ENCODE results near the gene USP34.

USP34 gene

GRCh38 chr2:61435291-61435690, 35.6 kb downstream of the USP34 start:
- H3K9me3 ChIP-seq (ENCODE audit: control insufficient read depth, insufficient read depth, low read length) = no peaks in the 10 kb centered on the region
- H3K9ac ChIP-seq (ENCODE audit: low read depth, low read length) = no peak overlapping the region
- H3K4me3 ChIP-seq (ENCODE audit: low read depth, low read length) = no peak overlapping the region
- H3K36me3 ChIP-seq (ENCODE audit: control insufficient read depth, insufficient read depth, low read length) = no peaks in the 10 kb centered on the region
- no peaks in the 10 kb centered on the region for H3K4me1 ChIP-seq (ENCODE audit: control insufficient read depth, insufficient read depth, low read length)
- H3K27me3 ChIP-seq (ENCODE audit: control insufficient read depth, insufficient read depth, low read length) = no peaks in the 10 kb centered on the region

- H3K4me1 ChIP-seq (ENCODE audit: control insufficient read depth, insufficient read depth, low read length) = no peaks in the 10 kb centered on the region
These were observed 36.6 kb downstream of the USP34 start for GRCh38 chr2:61434314-61434713.

DNA sequence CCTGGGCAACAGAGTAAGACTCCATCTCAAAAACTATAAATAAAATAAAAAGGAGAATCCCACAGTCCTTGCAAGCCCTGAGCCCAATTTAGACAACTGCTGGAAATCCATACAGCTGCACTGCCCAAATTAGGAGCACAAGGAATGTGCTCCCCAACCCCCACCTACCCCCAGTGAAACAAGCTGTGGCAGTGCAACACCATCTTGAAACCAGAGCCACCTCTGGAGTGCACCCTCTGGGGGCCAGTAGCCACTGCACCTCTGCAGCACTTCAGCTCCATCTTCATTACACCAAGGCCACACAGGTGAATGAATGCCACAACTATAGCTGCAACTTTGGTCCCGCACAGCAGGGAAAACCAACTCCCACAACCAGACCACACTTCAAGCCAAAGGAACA, 37.3 kb downstream of the USP34 start:
- no peak overlapping the region for H3K9ac ChIP-seq (ENCODE audit: low read depth, low read length)
- H3K36me3 ChIP-seq (ENCODE audit: control insufficient read depth, insufficient read depth, low read length) = no peaks in the 10 kb centered on the region
- no peaks in the 10 kb centered on the region for H3K4me1 ChIP-seq (ENCODE audit: control insufficient read depth, insufficient read depth, low read length)
- H3K9me3 ChIP-seq (ENCODE audit: control insufficient read depth, insufficient read depth, low read length) = no peaks in the 10 kb centered on the region
- no peak overlapping the region for H3K4me3 ChIP-seq (ENCODE audit: low read depth, low read length)
- H3K27me3 ChIP-seq (ENCODE audit: control insufficient read depth, insufficient read depth, low read length) = no peaks in the 10 kb centered on the region

More at GRCh38 chr2:61434314-61434713, 36.6 kb downstream of the USP34 start:
- Histone ChIP-seq H3K36me3 (ENCODE audit: control insufficient read depth, insufficient read depth, low read length) (no peaks in the 10 kb centered on the region), H3K9me3 (ENCODE audit: control insufficient read depth, insufficient read depth, low read length) (no peaks in the 10 kb centered on the region), H3K9ac (ENCODE audit: low read depth, low read length) (no peak overlapping the region), H3K4me3 (ENCODE audit: low read depth, low read length) (no peak overlapping the region), H3K27me3 (ENCODE audit: control insufficient read depth, insufficient read depth, low read length) (no peaks in the 10 kb centered on the region)

DNA sequence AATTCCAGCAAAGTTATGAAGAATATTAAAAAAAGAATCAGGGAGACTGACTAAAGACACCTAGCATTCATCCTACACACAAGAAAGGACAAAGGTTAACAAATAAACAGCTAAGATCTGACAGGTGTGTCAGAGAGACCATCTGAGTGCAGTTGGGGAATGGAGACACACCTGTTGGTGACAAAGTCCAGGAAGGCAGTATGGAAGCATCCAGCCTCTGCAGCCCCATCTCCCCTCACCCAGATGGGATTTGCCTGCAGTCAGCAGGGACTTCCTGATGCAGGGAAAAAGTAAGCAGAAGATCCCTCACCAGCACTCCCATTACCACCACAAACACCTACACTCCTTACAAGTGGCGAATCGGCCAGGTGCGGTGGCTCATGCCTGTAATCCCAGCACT, 37.9 kb downstream of the USP34 start:
- no peaks in the 10 kb centered on the region for H3K4me1 ChIP-seq (ENCODE audit: control insufficient read depth, insufficient read depth, low read length)
- no peaks in the 10 kb centered on the region for H3K36me3 ChIP-seq (ENCODE audit: control insufficient read depth, insufficient read depth, low read length)
- no peaks in the 10 kb centered on the region for H3K27me3 ChIP-seq (ENCODE audit: control insufficient read depth, insufficient read depth, low read length)
- H3K4me3 ChIP-seq (ENCODE audit: low read depth, low read length) = no peak overlapping the region
- no peak overlapping the region for H3K9ac ChIP-seq (ENCODE audit: low read depth, low read length)
- no peaks in the 10 kb centered on the region for H3K9me3 ChIP-seq (ENCODE audit: control insufficient read depth, insufficient read depth, low read length)

DNA sequence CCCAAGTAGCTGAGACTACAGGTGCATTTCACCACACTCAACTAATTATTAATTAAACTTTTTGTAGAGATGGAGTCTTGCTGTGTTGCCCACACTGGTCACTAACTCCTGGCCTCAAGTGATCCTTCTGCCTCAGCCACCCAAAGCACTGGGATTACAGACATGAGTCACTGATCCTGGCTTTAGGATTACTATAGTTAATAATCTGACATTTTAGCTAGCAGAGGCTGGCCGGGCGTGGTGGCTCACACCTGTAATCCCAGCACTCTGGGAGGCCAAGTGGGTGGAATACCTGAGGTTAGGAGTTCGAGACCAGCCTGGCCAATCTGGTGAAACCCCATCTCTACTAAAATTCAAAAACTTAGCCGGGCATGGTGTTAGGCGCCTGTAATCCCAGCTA, 39.5 kb downstream of the USP34 start:
- H3K4me1 ChIP-seq (ENCODE audit: control insufficient read depth, insufficient read depth, low read length) = no peaks in the 10 kb centered on the region
- H3K4me3 ChIP-seq (ENCODE audit: low read depth, low read length) = no peak overlapping the region
- no peak overlapping the region for H3K9ac ChIP-seq (ENCODE audit: low read depth, low read length)
- H3K9me3 ChIP-seq (ENCODE audit: control insufficient read depth, insufficient read depth, low read length) = no peaks in the 10 kb centered on the region
- H3K27me3 ChIP-seq (ENCODE audit: control insufficient read depth, insufficient read depth, low read length) = no peaks in the 10 kb centered on the region
- H3K36me3 ChIP-seq (ENCODE audit: control insufficient read depth, insufficient read depth, low read length) = no peaks in the 10 kb centered on the region

DNA sequence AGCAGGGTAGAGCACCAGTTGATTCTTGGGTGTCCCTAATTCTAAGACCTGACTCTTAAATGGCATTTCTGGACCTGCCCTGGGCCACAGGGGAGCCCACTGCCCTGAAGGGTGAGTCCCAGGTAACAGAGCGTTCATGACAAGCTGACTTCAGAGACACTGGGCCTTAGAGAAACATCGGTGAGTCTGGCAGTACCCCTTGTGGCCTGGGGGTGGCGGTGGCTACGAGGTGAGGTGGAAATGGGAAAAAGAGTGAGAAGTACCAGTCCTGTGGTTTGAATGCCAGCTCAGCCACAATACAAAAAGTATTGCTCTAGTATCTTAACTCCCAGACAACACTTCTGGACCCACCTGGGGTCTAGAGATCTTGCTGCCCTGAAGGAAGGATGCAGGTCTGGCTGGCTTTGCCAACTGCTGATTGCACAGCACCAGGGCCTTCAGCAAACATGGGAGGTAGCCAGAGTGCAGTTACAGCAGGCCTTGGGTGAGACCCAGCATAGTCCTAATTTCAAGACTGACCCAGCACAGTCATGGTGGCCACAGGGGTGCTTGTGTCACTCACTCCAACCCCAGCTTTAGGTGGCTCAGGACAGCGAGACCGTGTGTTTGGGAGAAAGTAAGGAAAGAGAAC, 44.5 kb downstream of the USP34 start:
- H3K4me1 ChIP-seq (ENCODE audit: control insufficient read depth, insufficient read depth, low read length) = peaks cover 6% of the 10 kb centered on the region
- peak overlapping the region; percentile 39 for H3K9ac ChIP-seq (ENCODE audit: low read depth, low read length)
- no peak overlapping the region for H3K4me3 ChIP-seq (ENCODE audit: low read depth, low read length)
- H3K36me3 ChIP-seq (ENCODE audit: control insufficient read depth, insufficient read depth, low read length) = no peaks in the 10 kb centered on the region
- no peaks in the 10 kb centered on the region for H3K9me3 ChIP-seq (ENCODE audit: control insufficient read depth, insufficient read depth, low read length)
- H3K27me3 ChIP-seq (ENCODE audit: control insufficient read depth, insufficient read depth, low read length) = no peaks in the 10 kb centered on the region

DNA sequence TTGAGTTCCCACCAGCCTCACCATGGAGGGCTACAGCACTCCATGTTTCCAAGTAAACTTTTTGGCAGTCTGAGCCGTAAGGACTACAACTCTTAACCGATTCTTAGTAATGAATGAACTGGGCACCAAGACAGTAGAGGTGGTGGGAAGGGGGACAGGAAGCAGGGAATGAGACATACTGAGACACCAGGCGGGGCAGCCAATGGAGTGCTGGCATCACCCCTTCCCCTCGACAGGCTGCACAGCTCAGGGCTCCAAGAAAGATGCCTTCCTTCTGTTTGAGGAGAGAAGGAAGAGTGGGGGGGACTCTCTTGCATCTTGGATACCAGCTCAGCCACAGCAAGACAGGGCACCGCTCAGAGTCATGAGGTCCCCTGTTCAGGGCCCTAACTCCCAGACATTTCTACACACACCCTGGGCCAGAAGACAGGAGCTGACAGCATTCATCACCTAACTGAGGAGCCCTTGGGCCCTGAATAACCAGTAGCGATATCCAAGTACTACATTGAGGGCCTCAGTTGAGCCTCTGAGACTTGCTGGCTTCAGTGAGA, 45.2 kb downstream of the USP34 start:
- H3K36me3 ChIP-seq (ENCODE audit: control insufficient read depth, insufficient read depth, low read length) = no peaks in the 10 kb centered on the region
- peak overlapping the region; percentile 39 for H3K9ac ChIP-seq (ENCODE audit: low read depth, low read length)
- H3K4me1 ChIP-seq (ENCODE audit: control insufficient read depth, insufficient read depth, low read length) = peaks cover 6% of the 10 kb centered on the region
- no peaks in the 10 kb centered on the region for H3K9me3 ChIP-seq (ENCODE audit: control insufficient read depth, insufficient read depth, low read length)
- no peaks in the 10 kb centered on the region for H3K27me3 ChIP-seq (ENCODE audit: control insufficient read depth, insufficient read depth, low read length)
- no peak overlapping the region for H3K4me3 ChIP-seq (ENCODE audit: low read depth, low read length)

- Histone ChIP-seq H3K27me3 (ENCODE audit: control insufficient read depth, insufficient read depth, low read length) (no peaks in the 10 kb centered on the region), H3K36me3 (ENCODE audit: control insufficient read depth, insufficient read depth, low read length) (no peaks in the 10 kb centered on the region), H3K9me3 (ENCODE audit: control insufficient read depth, insufficient read depth, low read length) (no peaks in the 10 kb centered on the region), H3K4me1 (ENCODE audit: control insufficient read depth, insufficient read depth, low read length) (peaks cover 6% of the 10 kb centered on the region), H3K9ac (ENCODE audit: low read depth, low read length) (no peak overlapping the region), H3K4me3 (ENCODE audit: low read depth, low read length) (no peak overlapping the region)
These were observed 47.2 kb downstream of the USP34 start for GRCh38 chr2:61423714-61424113.

DNA sequence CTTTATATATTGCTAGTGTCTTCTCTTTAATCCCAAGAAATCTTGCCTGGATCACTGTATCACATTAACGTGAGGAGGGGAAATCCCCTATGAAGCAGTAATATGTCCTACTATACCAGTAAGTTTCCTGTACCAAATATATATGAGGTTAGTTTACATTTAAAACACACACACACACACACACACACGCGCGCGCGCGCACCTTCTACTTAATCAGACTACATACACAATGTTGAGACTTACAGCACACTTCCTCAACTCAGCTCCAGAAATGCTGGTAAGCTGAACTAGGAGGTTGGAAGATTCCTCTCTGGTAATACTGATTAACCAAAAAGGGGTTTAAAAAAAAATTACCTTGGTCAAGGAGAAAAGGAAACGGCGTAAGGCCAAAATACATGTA, 49.3 kb downstream of the USP34 start:
- H3K9ac ChIP-seq (ENCODE audit: low read depth, low read length) = no peak overlapping the region
- H3K27me3 ChIP-seq (ENCODE audit: control insufficient read depth, insufficient read depth, low read length) = no peaks in the 10 kb centered on the region
- peaks cover 6% of the 10 kb centered on the region for H3K4me1 ChIP-seq (ENCODE audit: control insufficient read depth, insufficient read depth, low read length)
- no peaks in the 10 kb centered on the region for H3K36me3 ChIP-seq (ENCODE audit: control insufficient read depth, insufficient read depth, low read length)
- no peak overlapping the region for H3K4me3 ChIP-seq (ENCODE audit: low read depth, low read length)
- H3K9me3 ChIP-seq (ENCODE audit: control insufficient read depth, insufficient read depth, low read length) = no peaks in the 10 kb centered on the region

DNA sequence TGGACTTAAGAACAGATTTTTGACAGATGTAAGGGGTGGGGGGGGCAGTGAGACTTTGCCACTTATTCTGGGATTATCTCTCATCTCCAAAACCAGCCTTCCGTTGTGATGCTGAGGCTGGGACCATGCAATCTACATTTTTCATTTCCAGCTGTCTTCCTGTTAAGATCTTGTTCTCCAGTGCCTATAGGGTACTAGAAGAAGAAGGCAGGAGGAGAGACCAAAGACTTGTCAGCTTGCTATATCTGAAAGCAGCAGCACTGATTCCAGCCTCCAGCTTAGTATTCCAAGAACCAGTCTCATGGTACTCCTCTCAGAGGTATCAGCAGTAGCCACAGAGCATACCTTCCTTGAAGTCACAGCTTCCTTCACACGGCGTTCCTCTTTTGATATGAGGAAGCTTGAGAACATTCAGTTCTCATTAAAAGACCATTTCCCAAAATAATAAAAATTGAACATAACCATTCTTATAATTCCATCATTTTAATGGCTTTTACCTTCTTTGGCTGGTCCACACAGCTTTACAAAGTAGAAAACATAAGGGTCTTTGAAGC, 49.8 kb downstream of the USP34 start:
- H3K4me1 ChIP-seq (ENCODE audit: control insufficient read depth, insufficient read depth, low read length) = peaks cover 4% of the 10 kb centered on the region
- no peak overlapping the region for H3K4me3 ChIP-seq (ENCODE audit: low read depth, low read length)
- no peaks in the 10 kb centered on the region for H3K36me3 ChIP-seq (ENCODE audit: control insufficient read depth, insufficient read depth, low read length)
- no peaks in the 10 kb centered on the region for H3K9me3 ChIP-seq (ENCODE audit: control insufficient read depth, insufficient read depth, low read length)
- H3K9ac ChIP-seq (ENCODE audit: low read depth, low read length) = no peak overlapping the region
- no peaks in the 10 kb centered on the region for H3K27me3 ChIP-seq (ENCODE audit: control insufficient read depth, insufficient read depth, low read length)

DNA sequence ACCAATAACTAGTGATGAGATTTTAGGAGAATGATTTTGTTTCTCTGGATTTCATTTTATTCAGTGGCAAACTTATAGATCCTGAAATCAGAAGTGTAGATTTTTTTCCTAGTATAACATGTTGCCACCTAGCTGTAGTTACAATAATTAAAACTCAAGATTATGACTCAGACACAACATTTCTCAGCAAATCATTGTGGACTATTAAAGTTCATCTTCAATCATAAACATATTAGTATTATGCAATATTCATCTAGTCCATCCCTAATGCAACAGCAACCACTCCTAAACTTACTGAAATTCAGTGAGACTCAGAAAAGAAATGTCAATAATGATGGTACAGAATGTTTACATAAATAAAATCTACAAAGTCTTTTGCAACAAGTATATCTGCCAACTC, 51.3 kb downstream of the USP34 start:
- Histone ChIP-seq H3K27me3 (ENCODE audit: control insufficient read depth, insufficient read depth, low read length) (no peaks in the 10 kb centered on the region), H3K9me3 (ENCODE audit: control insufficient read depth, insufficient read depth, low read length) (no peaks in the 10 kb centered on the region), H3K9ac (ENCODE audit: low read depth, low read length) (no peak overlapping the region), H3K4me1 (ENCODE audit: control insufficient read depth, insufficient read depth, low read length) (no peaks in the 10 kb centered on the region), H3K36me3 (ENCODE audit: control insufficient read depth, insufficient read depth, low read length) (no peaks in the 10 kb centered on the region), H3K4me3 (ENCODE audit: low read depth, low read length) (no peak overlapping the region)

DNA sequence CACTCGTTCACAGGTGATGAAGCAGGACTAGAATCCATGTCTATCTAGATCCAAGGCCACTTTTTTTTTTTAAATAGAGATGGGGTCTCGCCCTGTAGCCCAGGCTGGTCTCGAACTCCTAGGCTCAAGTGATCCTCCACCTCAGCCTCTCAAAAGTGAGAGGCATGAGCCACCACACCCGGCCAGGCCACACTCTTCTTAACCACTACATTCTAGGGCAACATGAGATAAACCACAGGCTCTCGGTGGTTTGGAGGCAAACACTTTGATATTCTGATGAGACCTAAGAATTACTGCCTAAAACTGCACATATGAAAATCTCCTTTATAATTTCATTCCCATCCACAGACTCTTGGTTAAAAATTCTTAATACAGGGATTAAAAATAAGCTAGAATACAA, 51.8 kb downstream of the USP34 start:
- Histone ChIP-seq H3K36me3 (ENCODE audit: control insufficient read depth, insufficient read depth, low read length) (no peaks in the 10 kb centered on the region), H3K27me3 (ENCODE audit: control insufficient read depth, insufficient read depth, low read length) (no peaks in the 10 kb centered on the region), H3K9me3 (ENCODE audit: control insufficient read depth, insufficient read depth, low read length) (no peaks in the 10 kb centered on the region), H3K9ac (ENCODE audit: low read depth, low read length) (no peak overlapping the region), H3K4me1 (ENCODE audit: control insufficient read depth, insufficient read depth, low read length) (no peaks in the 10 kb centered on the region), H3K4me3 (ENCODE audit: low read depth, low read length) (no peak overlapping the region)
